WI38 (cell line): ENCODE measurements around the gene CTBP2.

Experiments used
- H3K4me3 ChIP-seq: 2 replicates; pipeline ENCODE4 v1.5.1; 2011; ENCODE audit warnings: low read depth, mild to moderate bottlenecking, control low read depth, low read length
- TF ChIP-seq, protein P1 (sequence below): IDR thresholded peaks from 2 replicates; pipeline ENCODE4 v1.5.1; 2012; ENCODE audit warnings: low read depth, mild to moderate bottlenecking, control low read depth, low read length

The CTBP2 gene

DNA sequence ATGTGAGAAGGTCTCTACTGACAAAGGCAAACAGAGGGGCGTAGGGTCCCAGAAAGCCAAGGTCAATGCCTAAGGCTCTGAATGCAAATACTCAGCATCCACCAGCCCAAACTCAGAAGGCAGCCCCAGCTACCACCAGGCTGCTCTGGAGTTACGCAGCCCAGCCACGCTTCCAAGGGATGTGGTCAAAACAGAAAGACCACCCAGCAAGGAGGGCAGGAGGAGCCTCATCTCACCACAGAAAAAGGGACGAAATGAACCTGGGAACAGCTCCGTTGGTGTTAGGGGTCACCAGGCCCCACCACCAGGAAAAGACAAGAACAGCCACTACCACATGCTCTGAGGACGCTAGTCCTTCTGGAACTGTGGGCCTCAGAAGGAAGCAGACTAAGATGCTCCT is 65.1 kb downstream of the CTBP2 start:
- TF ChIP-seq, protein P1, sequence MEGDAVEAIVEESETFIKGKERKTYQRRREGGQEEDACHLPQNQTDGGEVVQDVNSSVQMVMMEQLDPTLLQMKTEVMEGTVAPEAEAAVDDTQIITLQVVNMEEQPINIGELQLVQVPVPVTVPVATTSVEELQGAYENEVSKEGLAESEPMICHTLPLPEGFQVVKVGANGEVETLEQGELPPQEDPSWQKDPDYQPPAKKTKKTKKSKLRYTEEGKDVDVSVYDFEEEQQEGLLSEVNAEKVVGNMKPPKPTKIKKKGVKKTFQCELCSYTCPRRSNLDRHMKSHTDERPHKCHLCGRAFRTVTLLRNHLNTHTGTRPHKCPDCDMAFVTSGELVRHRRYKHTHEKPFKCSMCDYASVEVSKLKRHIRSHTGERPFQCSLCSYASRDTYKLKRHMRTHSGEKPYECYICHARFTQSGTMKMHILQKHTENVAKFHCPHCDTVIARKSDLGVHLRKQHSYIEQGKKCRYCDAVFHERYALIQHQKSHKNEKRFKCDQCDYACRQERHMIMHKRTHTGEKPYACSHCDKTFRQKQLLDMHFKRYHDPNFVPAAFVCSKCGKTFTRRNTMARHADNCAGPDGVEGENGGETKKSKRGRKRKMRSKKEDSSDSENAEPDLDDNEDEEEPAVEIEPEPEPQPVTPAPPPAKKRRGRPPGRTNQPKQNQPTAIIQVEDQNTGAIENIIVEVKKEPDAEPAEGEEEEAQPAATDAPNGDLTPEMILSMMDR = no peak
- no peak overlapping the region for H3K4me3 ChIP-seq

DNA sequence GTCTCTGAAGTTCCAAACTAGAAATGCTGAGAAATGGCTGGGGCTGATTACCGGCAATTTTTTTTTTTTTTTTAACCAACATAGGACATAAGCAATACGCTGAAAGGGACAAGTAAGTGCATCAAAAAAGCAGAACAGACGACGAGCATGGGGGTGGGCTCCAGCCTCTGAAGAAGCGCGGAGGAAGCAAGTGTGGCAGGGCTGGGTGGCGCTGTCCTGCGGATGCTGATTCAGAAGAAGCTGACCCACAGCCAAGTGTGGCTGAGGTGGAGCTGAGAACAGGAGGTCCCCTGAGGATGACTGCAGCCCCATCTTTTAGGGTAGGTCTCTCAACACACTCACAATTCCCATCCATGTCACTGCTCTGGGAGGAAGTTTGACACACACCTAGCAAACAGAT is 65.6 kb downstream of the CTBP2 start:
- TF ChIP-seq, protein P1 = no peak

DNA sequence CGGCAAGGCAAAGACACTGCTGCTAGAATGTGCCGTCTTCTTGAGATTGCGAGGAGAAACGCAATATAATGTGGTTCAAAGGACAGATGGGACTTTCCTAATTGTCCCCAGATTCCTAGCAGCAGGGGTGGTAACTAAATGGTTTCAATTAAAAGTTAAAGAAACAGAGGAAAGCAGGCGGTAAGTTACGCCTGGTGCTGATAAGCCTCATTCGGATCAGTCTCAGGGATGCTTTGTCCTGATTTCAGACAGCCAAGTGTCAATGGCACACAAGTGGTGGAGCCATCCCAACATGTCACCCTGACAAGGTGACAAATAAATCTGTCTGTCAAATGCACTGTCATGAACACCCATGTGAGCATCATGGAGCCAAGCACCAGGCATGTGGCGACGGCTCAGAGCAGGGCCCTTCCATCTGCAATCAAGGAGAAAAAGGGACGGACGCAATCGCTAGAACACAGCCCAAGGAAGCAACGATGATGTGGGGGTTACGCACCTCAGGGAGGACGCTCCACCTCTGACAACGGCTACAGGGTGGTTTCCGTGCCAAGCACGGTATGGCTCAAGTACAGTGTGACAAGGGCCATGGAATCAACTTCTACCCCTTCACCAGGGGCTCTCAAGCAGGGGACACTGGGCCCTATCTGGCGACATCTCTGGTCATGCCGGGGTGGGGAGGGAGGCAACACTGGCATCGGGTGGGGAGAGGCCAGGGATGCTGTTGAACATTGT is 66.2 kb downstream of the CTBP2 start:
- no peak overlapping the region for H3K4me3 ChIP-seq
- TF ChIP-seq, protein P1 = no peak

More for the DNA sequence above, 65.6 kb downstream of the CTBP2 start:
- no peak overlapping the region for H3K4me3 ChIP-seq

DNA sequence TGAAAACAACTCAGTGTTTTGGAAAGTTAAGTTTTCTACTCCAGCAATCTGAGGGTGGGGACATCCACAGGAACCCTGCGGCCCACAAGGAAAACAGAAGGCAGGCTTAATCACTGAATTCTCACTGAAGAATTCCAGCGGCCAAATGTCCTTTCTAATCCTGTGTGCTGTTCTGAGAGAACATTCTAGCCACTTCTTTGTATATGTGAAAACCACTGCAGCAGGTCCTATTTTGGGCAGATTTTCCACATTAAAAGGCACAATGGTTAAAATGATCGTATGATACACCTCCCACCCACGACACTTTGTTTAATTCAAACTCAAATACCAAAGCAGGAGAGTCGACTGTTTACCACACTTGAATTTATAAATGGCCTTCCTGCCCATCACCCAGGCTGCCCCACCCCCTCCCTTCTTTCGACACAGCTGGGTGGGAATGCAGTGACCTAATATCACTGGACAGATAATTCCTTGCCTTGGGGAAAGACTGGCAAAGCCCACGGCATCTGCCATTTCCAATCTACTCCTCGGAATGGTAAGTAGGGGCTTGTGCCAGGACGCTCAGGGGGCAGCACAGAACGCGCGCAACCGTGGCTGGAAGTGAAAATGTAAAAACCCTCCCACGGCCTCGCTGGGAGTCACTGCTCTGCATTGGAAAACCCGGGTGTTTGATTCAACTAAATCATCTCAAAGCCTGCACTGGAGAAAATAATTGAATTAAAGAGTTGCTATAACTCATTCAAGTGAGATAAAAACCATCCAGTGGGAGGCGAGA is 67.0 kb downstream of the CTBP2 start:
- TF ChIP-seq, protein P1 = no peak
- H3K4me3 ChIP-seq = no peak overlapping the region

DNA sequence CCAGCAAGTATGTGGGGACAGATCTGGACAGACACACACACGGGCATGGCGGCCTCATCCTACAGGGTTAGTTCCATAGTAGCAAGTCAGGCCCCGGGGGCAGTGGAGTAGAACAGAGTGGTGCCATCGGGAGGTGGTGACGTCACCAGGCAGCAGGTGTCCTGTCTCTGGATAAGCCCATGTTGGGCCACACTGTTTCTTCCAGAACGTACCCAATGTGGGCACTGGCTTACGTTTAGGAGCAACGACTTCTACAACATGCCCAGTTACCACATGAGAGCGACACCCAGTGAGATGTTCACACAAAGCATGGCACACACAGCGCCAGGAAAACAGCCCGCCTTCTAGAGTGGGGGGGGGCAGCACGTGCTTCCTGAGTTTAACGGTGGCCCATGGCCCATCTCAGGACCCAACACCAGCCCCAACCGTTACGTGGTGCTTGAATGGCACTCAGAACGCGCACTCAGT is 67.8 kb downstream of the CTBP2 start:
- TF ChIP-seq, protein P1 = no peak

DNA sequence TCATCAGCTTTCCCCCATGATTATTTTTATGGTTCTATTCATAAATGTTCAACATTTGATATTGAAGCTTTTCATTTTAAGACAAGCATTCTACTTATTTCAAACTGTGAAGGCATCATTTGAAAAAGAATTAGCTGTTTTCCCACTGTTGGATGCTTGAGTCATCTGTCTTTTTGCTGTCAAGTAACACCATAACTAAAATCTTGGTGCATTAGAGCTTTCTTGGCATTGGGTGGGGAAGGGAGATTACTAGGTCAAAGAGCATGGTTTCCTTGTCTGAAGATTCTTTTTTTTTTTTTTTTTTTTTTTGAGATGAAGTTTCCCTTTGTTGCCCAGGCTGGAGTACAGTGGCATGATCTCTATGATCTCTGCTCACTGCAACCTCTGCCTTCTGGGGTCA is 68.5 kb downstream of the CTBP2 start:
- H3K4me3 ChIP-seq = no peak overlapping the region
- TF ChIP-seq, protein P1 = no peak

More for the DNA sequence above, 67.8 kb downstream of the CTBP2 start:
- no peak overlapping the region for H3K4me3 ChIP-seq

DNA sequence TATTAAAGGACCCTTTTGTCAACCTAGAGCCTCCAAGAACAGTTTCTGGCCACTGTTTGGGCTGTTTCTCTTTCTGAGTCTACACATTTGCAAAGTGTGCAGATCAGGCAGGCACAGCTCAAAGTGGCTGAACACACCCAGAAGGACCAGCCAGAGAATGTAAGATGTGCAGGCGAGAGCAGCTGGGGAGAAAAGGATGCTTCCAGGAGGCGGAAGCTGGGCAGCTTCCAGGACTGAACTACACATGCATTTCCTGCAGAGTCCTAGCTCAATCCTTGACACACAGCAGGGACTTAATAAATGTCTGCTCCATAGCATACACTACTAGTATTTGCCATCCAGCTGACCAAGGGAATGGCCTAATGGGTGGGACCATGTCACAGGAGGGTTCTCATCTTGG is 70.9 kb downstream of the CTBP2 start:
- TF ChIP-seq, protein P1 = no peak

More for the DNA sequence above, 70.9 kb downstream of the CTBP2 start:
- no peak overlapping the region for H3K4me3 ChIP-seq
